LNCaP clone FGC (cell line): ENCODE measurements around the gene RPLP2.

Source experiments
- DNase-seq: peaks from one replicate; pipeline ENCODE4 v3.0.0-alpha.2; 2011; ENCODE audit warnings: low read depth
- H3K4me3 ChIP-seq: 2 replicates; pipeline ENCODE4 v1.5.1; 2011; ENCODE audit warnings: mild to moderate bottlenecking, low read depth, low read length, control low read depth
- TF ChIP-seq, protein P1 (sequence below): IDR thresholded peaks from 2 replicates; pipeline ENCODE4 v1.5.1; 2012; ENCODE audit warnings: mild to moderate bottlenecking; ENCODE audit not compliant: control insufficient read depth, insufficient read depth; ENCODE audit errors: extremely low read depth

The RPLP2 gene

DNA sequence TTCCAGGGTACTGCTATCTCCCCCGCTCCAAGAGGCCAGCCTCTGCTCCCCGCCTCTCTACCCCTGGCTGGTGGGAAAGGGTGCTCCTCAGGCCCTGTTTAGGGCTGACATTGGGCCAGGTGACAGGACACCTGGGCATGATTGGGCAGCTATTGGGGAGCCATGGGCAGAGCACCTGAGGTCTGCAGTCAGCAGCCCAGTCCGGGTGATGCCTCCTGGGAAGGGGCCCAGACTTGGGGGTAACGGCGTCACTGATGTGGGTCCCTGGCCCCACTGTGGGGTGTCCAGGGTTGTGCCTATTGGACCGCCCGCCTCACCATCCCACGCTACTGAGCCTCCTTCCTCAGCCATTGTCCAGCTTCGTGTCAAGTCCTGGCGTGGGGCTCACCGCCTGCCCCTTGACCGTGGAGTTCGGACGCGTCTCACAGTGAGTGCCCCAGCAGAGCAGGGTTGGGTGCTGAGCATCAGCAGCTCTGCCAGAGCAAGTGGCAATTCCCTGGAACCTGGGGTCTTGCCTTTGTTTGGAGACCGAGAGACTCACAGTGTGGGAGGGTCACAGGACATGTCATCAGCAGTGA, 29.7 kb upstream of the RPLP2 start:
- no peak overlapping the region for H3K4me3 ChIP-seq
- TF ChIP-seq, protein P1, sequence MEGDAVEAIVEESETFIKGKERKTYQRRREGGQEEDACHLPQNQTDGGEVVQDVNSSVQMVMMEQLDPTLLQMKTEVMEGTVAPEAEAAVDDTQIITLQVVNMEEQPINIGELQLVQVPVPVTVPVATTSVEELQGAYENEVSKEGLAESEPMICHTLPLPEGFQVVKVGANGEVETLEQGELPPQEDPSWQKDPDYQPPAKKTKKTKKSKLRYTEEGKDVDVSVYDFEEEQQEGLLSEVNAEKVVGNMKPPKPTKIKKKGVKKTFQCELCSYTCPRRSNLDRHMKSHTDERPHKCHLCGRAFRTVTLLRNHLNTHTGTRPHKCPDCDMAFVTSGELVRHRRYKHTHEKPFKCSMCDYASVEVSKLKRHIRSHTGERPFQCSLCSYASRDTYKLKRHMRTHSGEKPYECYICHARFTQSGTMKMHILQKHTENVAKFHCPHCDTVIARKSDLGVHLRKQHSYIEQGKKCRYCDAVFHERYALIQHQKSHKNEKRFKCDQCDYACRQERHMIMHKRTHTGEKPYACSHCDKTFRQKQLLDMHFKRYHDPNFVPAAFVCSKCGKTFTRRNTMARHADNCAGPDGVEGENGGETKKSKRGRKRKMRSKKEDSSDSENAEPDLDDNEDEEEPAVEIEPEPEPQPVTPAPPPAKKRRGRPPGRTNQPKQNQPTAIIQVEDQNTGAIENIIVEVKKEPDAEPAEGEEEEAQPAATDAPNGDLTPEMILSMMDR = no peak
- DNase-seq = no peak

DNA sequence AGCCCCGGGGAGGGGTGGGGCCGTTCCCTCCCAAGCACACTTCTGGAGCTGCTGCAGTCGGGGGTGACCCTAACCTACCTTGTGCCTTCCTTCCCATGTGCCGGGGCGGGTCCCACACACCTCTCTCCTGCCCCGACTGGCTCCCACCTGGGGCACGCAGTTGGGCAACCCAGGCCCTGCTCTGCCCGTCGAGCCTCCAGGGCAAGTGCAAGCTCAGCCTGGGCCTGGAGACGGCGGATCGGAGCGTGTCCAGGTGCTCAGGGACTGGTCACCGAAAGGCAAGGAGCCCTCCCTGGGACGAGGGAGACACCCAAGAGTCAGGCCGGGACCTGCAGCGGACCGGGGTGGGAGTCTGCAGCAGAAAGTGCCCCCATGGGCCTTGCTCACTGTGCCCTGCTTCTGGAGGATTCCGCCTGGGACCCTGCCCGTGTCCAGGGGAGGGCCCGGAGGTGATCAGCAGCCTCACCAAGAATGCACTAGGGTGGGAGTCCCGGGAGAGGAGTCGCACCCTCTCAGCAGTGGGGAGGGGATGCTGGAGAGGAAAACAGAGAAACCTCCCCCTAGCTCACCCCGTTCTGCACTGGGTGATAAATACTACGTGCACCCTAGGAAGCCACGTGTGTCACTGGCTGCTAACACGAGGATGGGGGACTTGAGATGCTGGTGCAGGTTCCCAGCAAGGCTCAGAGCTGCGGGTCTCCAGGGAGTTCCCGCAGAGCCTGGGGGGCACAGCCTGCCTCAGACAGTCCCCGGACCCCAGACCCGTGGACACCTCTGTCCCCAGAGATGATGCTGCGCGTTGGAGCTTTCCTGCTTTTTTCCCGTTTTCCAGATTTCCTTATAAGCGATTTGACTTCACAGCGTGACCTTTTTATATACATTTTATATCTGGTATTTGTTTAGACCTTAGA, 27.2 kb upstream of the RPLP2 start:
- no peak for DNase-seq
- no peak overlapping the region for H3K4me3 ChIP-seq
- TF ChIP-seq, protein P1 = no peak

DNA sequence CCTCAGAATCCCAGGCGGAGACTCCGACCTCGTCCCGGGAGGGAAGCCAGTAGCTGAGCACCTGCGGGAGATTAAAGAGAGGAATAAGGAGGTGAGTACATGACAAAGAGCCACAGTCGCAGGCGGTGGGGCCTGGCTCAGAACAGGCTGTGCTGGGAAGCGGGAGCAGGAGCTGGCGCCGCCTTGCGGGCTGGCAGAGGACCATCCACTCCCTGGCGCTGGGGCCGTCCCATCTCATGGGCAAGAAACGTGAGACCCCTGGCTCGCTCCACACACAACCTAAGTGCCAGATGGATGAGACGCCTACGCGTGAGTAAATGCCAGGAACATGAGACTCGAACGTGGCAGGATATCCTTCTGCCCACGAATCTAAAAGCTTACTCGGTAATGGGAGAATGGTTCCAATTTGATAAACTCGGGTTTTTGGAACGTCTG, 26.2 kb upstream of the RPLP2 start:
- DNase-seq = peak; percentile 69
- no peak overlapping the region for H3K4me3 ChIP-seq
- TF ChIP-seq, protein P1 = peak; percentile 74

DNA sequence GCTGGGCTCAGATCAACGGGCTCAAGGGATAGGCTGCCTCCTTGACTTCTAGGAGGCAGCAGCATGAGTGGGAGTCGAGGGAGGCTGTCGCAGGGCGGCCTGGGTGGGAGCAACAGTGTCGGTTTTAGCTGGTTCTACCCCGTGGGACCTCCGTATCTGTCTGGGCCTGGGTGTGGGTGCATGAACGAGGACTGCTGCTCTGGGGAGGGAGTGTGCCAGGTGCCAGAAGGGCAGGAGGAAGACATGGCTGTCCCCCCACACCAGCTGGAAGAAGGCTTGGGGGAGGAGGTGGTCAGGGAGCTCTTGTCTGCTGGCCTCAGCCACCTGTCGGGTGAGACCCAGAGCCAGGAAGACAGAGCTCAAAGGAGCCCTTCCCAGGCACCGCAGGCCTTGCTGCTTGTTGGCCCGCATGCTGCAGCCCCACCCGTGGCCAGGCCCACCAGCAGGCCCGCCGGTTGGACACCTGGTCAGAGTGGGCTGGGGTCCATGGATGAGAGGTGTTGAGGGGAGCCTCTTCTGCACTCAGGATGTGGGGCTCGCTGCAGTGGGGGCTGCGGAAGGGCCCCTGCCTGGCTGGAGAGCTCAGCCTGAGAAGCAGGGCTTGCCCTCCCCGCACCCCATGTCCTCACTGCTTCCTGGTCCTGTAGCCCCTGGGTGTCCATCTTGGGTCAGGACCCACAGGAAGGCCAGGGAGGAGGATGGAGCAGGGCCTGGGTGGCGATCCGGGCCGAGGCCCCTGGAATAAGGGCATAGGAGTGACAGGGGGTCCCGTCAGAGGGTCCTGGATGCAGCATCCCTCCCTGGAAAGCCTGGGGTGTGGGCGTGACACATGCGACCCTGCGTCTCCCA, 23.3 kb upstream of the RPLP2 start:
- H3K4me3 ChIP-seq = no peak overlapping the region
- TF ChIP-seq, protein P1 = no peak

DNA sequence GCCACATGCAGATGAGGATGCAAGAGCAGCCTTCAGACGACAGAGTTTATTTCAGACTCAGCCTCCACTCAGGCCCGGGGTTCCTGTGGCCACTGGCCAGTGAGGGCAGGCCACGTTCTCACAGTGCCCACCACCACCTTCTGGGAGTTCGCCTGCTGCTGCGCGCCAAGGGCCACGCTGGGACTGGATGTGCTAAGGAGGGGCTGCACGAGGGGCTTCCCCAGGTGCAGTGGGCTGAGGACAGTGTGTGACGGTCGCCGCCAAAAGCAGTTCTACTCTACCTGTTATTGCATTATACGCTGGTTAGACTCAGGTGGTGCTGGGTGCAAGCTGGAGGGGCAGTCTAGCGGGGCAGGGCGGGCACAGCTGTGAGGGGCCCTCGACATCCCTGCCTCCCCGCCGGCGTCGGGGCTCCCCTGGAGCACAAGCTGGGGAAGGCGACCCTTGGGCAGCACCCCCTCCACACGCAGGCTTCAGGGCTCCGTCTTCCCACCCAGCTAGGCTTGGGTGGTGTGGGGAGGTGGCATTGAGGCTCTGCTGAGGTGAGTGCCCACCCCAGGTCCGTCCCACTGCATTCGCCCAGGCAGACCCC, 22.6 kb upstream of the RPLP2 start:
- TF ChIP-seq, protein P1 = no peak
- no peak overlapping the region for H3K4me3 ChIP-seq
- no peak for DNase-seq

More for the DNA sequence above, 23.3 kb upstream of the RPLP2 start:
- no peak for DNase-seq

DNA sequence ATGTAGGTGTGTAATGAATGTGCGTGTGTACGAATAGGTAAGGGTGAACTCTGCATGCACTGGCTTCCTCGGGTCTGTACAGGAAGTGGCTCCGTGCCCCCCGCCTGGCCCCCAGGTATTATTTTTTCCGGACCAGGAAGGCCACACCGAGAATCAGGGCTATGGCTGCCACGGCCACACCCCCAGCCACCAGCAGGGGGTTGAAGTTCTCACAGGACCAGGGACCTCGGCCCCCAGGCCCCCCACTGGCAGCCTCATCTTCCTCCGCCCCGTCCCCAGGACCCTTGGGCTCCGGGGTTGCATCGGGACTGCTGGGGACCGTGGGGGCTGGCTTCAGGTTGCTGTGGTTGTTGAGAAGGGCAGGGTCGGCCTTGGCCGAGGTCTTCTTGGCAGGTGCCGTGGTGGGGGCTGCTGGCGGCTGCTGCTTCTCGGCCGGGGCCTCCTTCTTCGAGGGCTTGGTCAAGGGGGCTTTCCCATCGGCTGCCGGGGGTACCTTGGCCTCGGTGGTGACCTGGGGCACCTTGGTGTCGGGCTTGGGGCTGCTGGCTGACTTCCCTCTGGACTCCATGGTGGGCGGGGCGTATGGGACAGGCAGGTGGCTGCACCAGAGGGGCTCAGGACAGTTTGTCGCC, 21.6 kb upstream of the RPLP2 start:
- H3K4me3 ChIP-seq = no peak overlapping the region
- TF ChIP-seq, protein P1 = no peak
- no peak for DNase-seq
